Kidney (tissue), 14 donors: ENCODE data around the gene HSF2BP. TPM values are rescaled to one million over a fixed set of nuclear protein-coding genes. Genes with fewer than 3 reads are reported as not detected.

ENCODE experiments used
- DNase-seq, 5 donors: peaks; one replicate each; pipeline ENCODE4 v3.0.0-alpha.2; 2013 to 2020
- FAIRE-seq: peaks from 2 replicates; lab custom pipeline; 2012; peaks lifted over from hg19 to GRCh38; lab: Jason Lieb, UNC
- H3K27ac ChIP-seq, 2 donors: one replicate each; pipeline ENCODE4 v1.7.0; 2013; ENCODE audit warnings: low read depth in 2 of 2, low read length in 2 of 2, inconsistent platforms in 1 of 2
- H3K27me3 ChIP-seq: one replicate; pipeline ENCODE4 v1.7.1; 2013; ENCODE audit warnings: low read length, inconsistent platforms; ENCODE audit not compliant: control insufficient read depth, insufficient read depth
- H3K36me3 ChIP-seq, 3 donors: one replicate each; pipeline versions ENCODE4 v1.7.0 to v1.7.1; 2013; ENCODE audit warnings: low read length in 3 of 3, control low read depth in 1 of 3, inconsistent platforms in 1 of 3; ENCODE audit not compliant: insufficient read depth in 3 of 3, control insufficient read depth in 2 of 3
- H3K4me1 ChIP-seq, 3 donors: one replicate each; pipeline versions ENCODE4 v1.7.0 to v1.7.1; 2013; ENCODE audit warnings: low read length in 3 of 3, inconsistent platforms in 1 of 3, low read depth in 1 of 3; ENCODE audit not compliant: control insufficient read depth in 2 of 3, insufficient read depth in 2 of 3
- H3K4me3 ChIP-seq, 3 donors: one replicate each; pipeline versions ENCODE4 v1.7.0 to v1.8.1; 2013; ENCODE audit warnings: low read length in 3 of 3, control low read depth in 1 of 3, inconsistent platforms in 1 of 3
- H3K9ac ChIP-seq, 3 donors: one replicate each; pipeline versions ENCODE4 v1.7.0 to v1.7.1; 2013; ENCODE audit warnings: low read length in 3 of 3, control low read depth in 1 of 3, inconsistent platforms in 1 of 3
- H3K9me3 ChIP-seq, 3 donors: one replicate each; pipeline versions ENCODE4 v1.7.0 to v1.7.1; 2013; ENCODE audit warnings: low read length in 3 of 3, control low read depth in 1 of 3, inconsistent platforms in 1 of 3; ENCODE audit not compliant: control insufficient read depth in 2 of 3, insufficient read depth in 1 of 3
- CTCF ChIP-seq: IDR thresholded peaks from 3 replicates; pipeline ENCODE4 v1.5.1; 2012; ENCODE audit warnings: mild to moderate bottlenecking, moderate library complexity, borderline replicate concordance; ENCODE audit not compliant: insufficient read depth; ENCODE audit errors: extremely low read depth
- intact Hi-C: fragments of 100-400 bp; cut with DNase I; formaldehyde crosslinking; loops from one replicate; pipeline ENCODE4 v1.11.1; 2022
- polyA plus RNA-seq: library from polyadenylated mRNA; stranded (reverse); fragments of 350-450 nt; fragmentation: Illumina TruSeq; extraction: RNeasy Lipid Tissue Mini Kit (QIAGEN cat#74804); gene quantifications from one replicate; pipeline ENCODE4 v1.2.3, GENCODE V29; 2014; ENCODE audit warnings: low read depth, low replicate concordance; ENCODE audit not compliant: insufficient read depth
- total RNA-seq: library from RNA; stranded (reverse); fragmentation: NEBNext Ultra II Directional; extraction: Animal tissue kit (Norgen Biotek cat#: 25700); gene quantifications from one replicate; pipeline ENCODE4 v1.2.1, GENCODE V29; 2021
- donor health status: control.
- donor health status: control.
- donor health status: control.
- donor health status: control.
- donor health status: control.
- donor health status: DM: yes; HTN: yes; CAD: no.
- donor health status: Normal renal cell carcinoma (clear cell type).

HSF2BP gene
- total and polyA plus RNA-seq, 2 donors from 2014 or later: 0.19 to 0.60 TPM

GRCh38 chr21:43667191-43667904, 8.1 kb upstream of the HSF2BP start:
- no peak for TF ChIP-seq CTCF
- FAIRE-seq: no peak

GRCh38 chr21:43665879-43666278, 6.6 kb upstream of the HSF2BP start:
- intact Hi-C loops: no loop called here
- TF ChIP-seq CTCF: no peak
- H3K36me3 ChIP-seq: peaks cover 0 to 2% (median 0%) of the 10 kb centered on the region in 3 donors

More at GRCh38 chr21:43667191-43667904, 8.1 kb upstream of the HSF2BP start:
- H3K36me3 ChIP-seq: peaks cover 0 to 3% (median 2%) of the 10 kb centered on the region in 3 donors
- intact Hi-C loops: no loop called here
- no peaks in the 10 kb centered on the region for H3K27me3 ChIP-seq
- DNase-seq: no peak
- no peaks in the 10 kb centered on the region for H3K9me3 ChIP-seq
- H3K27ac ChIP-seq: no peak overlapping the region
- H3K4me3 ChIP-seq: no peak overlapping the region
- no peaks in the 10 kb centered on the region for H3K4me1 ChIP-seq
- no peak overlapping the region for H3K9ac ChIP-seq

GRCh38 chr21:43664358-43664757, 5.1 kb upstream of the HSF2BP start:
- no peaks in the 10 kb centered on the region for H3K27me3 ChIP-seq
- TF ChIP-seq CTCF: no peak
- no peak for DNase-seq
- H3K9ac ChIP-seq: no peak overlapping the region
- peaks cover 0 to 2% (median 0%) of the 10 kb centered on the region in 3 donors for H3K36me3 ChIP-seq
- no peak for FAIRE-seq
- H3K27ac ChIP-seq: no peak overlapping the region
- no peaks in the 10 kb centered on the region for H3K9me3 ChIP-seq
- intact Hi-C loops: no loop called here
- peaks cover 0 to 8% (median 0%) of the 10 kb centered on the region in 3 donors for H3K4me1 ChIP-seq
- no peak overlapping the region for H3K4me3 ChIP-seq

More at GRCh38 chr21:43665879-43666278, 6.6 kb upstream of the HSF2BP start:
- Histone ChIP-seq H3K27me3 (no peaks in the 10 kb centered on the region), H3K9ac (no peak overlapping the region), H3K4me3 (no peak overlapping the region), H3K27ac (no peak overlapping the region), H3K4me1 (no peaks in the 10 kb centered on the region), H3K9me3 (no peaks in the 10 kb centered on the region)
- DNase-seq (no peak), FAIRE-seq (no peak)
